ENCODE results near the gene RRAS2. TPM values are rescaled to one million over a fixed set of nuclear protein-coding genes. Genes with fewer than 3 reads are reported as not detected.
A peak's percentile ranks its signal among the peaks of the same experiment; 100 is the strongest.

The RRAS2 gene
- total RNA-seq, 5 donors from 2014 or later (not counting 1 experiment from before 2014, with no cell fraction given): 17.9 to 30.2 (median 18.5) TPM

- Mint-ChIP-seq H3K36me3 (no peaks in the 10 kb centered on the region), H3K9me3 (no peaks in the 10 kb centered on the region), H3K4me1 (peaks cover 23 to 41% (median 23%) of the 10 kb centered on the region in 3 donors), H3K27me3 (no peaks in the 10 kb centered on the region), H3K27ac (no peak overlapping the region), H3K4me3 (no peak overlapping the region)
- peaks cover 0 to 10% of the 10 kb centered on the region in 2 experiments for H3K4me1 ChIP-seq (ENCODE audit: control insufficient read depth in 1 of 2, extremely low read depth in 1 of 2, insufficient read depth in 2 of 2, low read length in 2 of 2)
- ChIA-PET CTCF (interaction anchor here in 1 of 2 donors (1.1 kb wide), 1 partner anchor 9 kb away, joined by 3 read pairs; no protein-coding TSS in a partner anchor), POLR2A (no interaction called here)
- no CpG with 5 or more reads among the region's 1 CpG for WGBS (ENCODE audit: insufficient coverage)
- no peaks in the 10 kb centered on the region for H3K36me3 ChIP-seq (ENCODE audit: control insufficient read depth in 2 of 2, extremely low read depth in 1 of 2, insufficient read depth in 1 of 2, low read length in 1 of 2)
- no peak overlapping the region for H3K27ac ChIP-seq (ENCODE audit: low read length)
- H3K9me3 ChIP-seq: no peaks in the 10 kb centered on the region
- no peaks in the 10 kb centered on the region for H3K27me3 ChIP-seq (replicated peaks in 1 of 2; ENCODE audit: control insufficient read depth in 2 of 2, extremely low read depth in 1 of 2, insufficient read depth in 2 of 2, low read length in 1 of 2)
- no peak for DNase-seq
- no peak overlapping the region for H3K4me3 ChIP-seq (ENCODE audit: control insufficient read depth in 1 of 2, extremely low read depth in 1 of 2, low read length in 1 of 2)
- no peak for ATAC-seq (replicated peaks in 1 of 4)
Measured at GRCh38 chr11:14310679-14311078, 48.3 kb downstream of the RRAS2 start.

DNA sequence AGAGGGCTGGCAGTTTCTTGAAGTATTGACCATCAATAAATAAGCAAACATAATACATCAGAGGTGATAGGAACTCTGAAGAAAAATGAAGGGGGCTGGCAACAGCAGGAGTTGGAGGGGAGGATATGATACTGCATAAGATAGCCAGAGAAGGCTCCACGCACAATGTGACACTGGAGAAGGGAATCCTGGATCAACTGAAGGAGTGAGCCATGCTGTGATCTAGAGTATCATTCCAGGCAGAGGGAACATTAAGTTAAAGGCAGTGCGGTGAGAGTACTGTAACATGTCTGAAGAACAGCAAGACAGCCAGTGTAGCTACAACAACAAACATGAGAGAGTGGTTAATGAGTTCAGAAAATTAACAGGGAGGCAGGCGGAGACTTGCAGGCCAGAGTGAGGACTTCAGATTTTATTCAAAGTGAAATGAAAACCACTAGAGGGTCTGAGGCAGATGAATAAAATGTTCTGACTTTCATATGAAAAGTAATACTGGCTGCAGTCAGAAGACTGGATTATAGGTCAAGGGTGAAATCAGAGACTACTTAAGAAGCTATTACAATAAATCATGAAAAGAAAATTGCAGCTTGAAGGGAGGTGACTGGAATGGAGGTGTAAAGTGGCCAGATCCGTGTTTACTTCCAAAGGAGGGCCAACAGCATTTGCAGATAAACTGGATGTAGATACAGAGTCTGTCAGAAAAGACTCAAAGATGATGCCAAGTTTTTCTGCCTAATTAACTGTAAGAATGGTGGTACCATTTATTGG lies 49.4 kb downstream of the RRAS2 start:
- peaks cover 0 to 10% of the 10 kb centered on the region in 2 experiments for H3K4me1 ChIP-seq (ENCODE audit: control insufficient read depth in 1 of 2, extremely low read depth in 1 of 2, insufficient read depth in 2 of 2, low read length in 2 of 2)
- CTCF ChIA-PET: interaction anchor here in 1 of 2 donors (0.5 to 1.8 kb wide), 3 partner anchors 9 to 268 kb away, joined by 5 to 7 read pairs (median 5); no protein-coding TSS in a partner anchor
- H3K4me3 ChIP-seq (ENCODE audit: control insufficient read depth in 1 of 2, extremely low read depth in 1 of 2, low read length in 1 of 2): no peak overlapping the region
- H3K4me3 Mint-ChIP-seq: no peak overlapping the region
- no peaks in the 10 kb centered on the region for H3K27me3 Mint-ChIP-seq
- no peak for ATAC-seq (replicated peaks in 1 of 4)
- H3K27ac Mint-ChIP-seq: no peak overlapping the region
- peaks cover 14 to 34% (median 18%) of the 10 kb centered on the region in 3 donors for H3K4me1 Mint-ChIP-seq
- H3K36me3 ChIP-seq (ENCODE audit: control insufficient read depth in 2 of 2, extremely low read depth in 1 of 2, insufficient read depth in 1 of 2, low read length in 1 of 2): no peaks in the 10 kb centered on the region
- no peaks in the 10 kb centered on the region for H3K9me3 Mint-ChIP-seq
- no peak for DNase-seq
- H3K9me3 ChIP-seq: no peaks in the 10 kb centered on the region
- no peaks in the 10 kb centered on the region for H3K27me3 ChIP-seq (replicated peaks in 1 of 2; ENCODE audit: control insufficient read depth in 2 of 2, extremely low read depth in 1 of 2, insufficient read depth in 2 of 2, low read length in 1 of 2)
- no peak overlapping the region for H3K27ac ChIP-seq (ENCODE audit: low read length)
- no peaks in the 10 kb centered on the region for H3K36me3 Mint-ChIP-seq
- POLR2A ChIA-PET: no interaction called here
- WGBS (ENCODE audit: insufficient coverage): 97% methylated on average over 4 of the region's 4 CpGs

DNA sequence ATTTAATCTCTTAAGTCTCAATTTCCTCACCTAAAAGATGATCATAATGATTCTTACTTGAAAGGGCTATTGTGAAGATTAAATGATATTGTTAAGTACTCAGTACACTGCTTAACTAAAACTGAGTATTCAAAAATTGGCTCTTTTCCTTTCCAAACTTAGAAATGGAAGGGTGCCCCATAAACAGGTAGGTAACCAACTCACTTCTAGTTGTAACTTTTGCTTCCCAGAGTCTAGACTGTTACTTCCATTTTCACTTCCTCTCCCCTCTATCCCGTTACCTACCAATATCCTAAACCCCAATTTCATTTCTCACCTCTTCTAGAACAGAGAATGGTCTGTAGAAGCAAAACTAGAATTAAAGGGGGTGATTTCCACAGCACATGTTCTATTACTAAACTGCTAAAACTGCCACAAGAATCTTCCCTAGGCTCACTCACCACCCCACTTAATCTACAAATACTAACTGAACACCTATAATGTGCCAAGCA lies 50.0 kb downstream of the RRAS2 start:
- WGBS (ENCODE audit: insufficient coverage): no CpG with 5 or more reads among the region's 1 CpG

DNA sequence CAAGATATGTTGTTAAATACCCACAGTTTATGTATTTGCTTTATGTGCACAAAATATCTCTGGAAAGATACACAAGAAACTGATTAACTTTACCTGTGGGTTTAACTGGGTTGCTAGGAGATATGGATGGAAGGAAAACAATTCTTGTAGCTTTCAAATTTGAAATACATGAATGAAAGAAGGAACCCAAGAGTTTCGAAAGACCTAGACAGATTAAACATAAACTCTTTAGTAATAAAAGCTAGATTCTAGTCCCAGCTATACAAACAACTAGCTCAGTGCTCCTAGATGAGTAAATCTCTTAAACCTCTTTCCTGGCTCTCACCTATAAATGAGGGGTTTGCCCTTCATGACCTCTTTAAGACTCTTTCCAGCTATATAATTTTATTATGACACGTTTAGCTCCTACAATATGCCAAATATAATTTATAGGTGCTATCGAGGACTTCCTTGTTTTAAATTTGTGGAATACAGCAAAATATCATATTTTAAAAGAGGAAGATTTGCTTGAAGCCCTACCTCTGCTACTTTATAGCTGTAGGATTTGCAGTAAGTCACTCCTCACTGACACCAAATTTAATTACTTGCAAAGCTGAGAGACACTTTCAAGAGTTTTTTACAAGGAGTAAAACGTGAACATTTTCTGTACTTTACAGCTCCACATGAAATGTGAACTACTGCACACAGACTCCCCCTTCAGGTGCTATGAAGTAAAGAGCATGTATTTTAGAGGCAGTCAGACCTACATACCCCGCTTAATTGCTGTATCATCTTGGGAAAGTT lies 50.7 kb downstream of the RRAS2 start:
- Mint-ChIP-seq H3K27ac (no peak overlapping the region), H3K4me1 (peaks cover 9 to 34% (median 10%) of the 10 kb centered on the region in 3 donors), H3K4me3 (no peak overlapping the region), H3K9me3 (no peaks in the 10 kb centered on the region), H3K27me3 (no peaks in the 10 kb centered on the region), H3K36me3 (no peaks in the 10 kb centered on the region)
- ATAC-seq (replicated peaks in 1 of 4): peak; percentile 72 to 80 (median 76)
- CTCF ChIA-PET: interaction anchor here (0.6 to 1.8 kb wide), 20 partner anchors 8 to 600 kb away, joined by 3 to 17 read pairs (median 4); partner anchors contain the start of gene CYP2R1 (in 1 of the 2)
- Histone ChIP-seq H3K36me3 (ENCODE audit: control insufficient read depth in 2 of 2, extremely low read depth in 1 of 2, insufficient read depth in 1 of 2, low read length in 1 of 2) (no peaks in the 10 kb centered on the region), H3K4me1 (ENCODE audit: control insufficient read depth in 1 of 2, extremely low read depth in 1 of 2, insufficient read depth in 2 of 2, low read length in 2 of 2) (peaks cover 0 to 7% of the 10 kb centered on the region in 2 experiments), H3K4me3 (ENCODE audit: control insufficient read depth in 1 of 2, extremely low read depth in 1 of 2, low read length in 1 of 2) (no peak overlapping the region), H3K9me3 (no peaks in the 10 kb centered on the region), H3K27me3 (replicated peaks in 1 of 2; ENCODE audit: control insufficient read depth in 2 of 2, extremely low read depth in 1 of 2, insufficient read depth in 2 of 2, low read length in 1 of 2) (no peaks in the 10 kb centered on the region), H3K27ac (ENCODE audit: low read length) (no peak overlapping the region)
- DNase-seq: peak in 1 of 35 experiments; percentile 59
- WGBS (ENCODE audit: insufficient coverage): no CpG with 5 or more reads among the region's 5 CpGs
- POLR2A ChIA-PET: interaction anchor here (0.5 to 0.7 kb wide), 5 partner anchors 12 to 621 kb away, joined by 3 to 5 read pairs (median 4); no protein-coding TSS in a partner anchor

More for the DNA sequence above, 50.0 kb downstream of the RRAS2 start:
- H3K4me1 Mint-ChIP-seq: peaks cover 10 to 35% (median 16%) of the 10 kb centered on the region in 3 donors
- CTCF ChIA-PET: interaction anchor here (0.9 to 1.8 kb wide), 10 partner anchors 8 to 599 kb away, joined by 3 to 17 read pairs (median 6); no protein-coding TSS in a partner anchor
- H3K27me3 Mint-ChIP-seq: no peaks in the 10 kb centered on the region
- peaks cover 0 to 10% of the 10 kb centered on the region in 2 experiments for H3K4me1 ChIP-seq (ENCODE audit: control insufficient read depth in 1 of 2, extremely low read depth in 1 of 2, insufficient read depth in 2 of 2, low read length in 2 of 2)
- ATAC-seq (replicated peaks in 1 of 4): peak in 1 of 4 experiments; percentile 17
- no peak overlapping the region for H3K4me3 Mint-ChIP-seq
- no peaks in the 10 kb centered on the region for H3K36me3 Mint-ChIP-seq
- H3K27ac Mint-ChIP-seq: no peak overlapping the region
- H3K9me3 Mint-ChIP-seq: no peaks in the 10 kb centered on the region
- DNase-seq: no peak
- no peaks in the 10 kb centered on the region for H3K36me3 ChIP-seq (ENCODE audit: control insufficient read depth in 2 of 2, extremely low read depth in 1 of 2, insufficient read depth in 1 of 2, low read length in 1 of 2)
- no peak overlapping the region for H3K27ac ChIP-seq (ENCODE audit: low read length)
- no peaks in the 10 kb centered on the region for H3K9me3 ChIP-seq
- no peak overlapping the region for H3K4me3 ChIP-seq (ENCODE audit: control insufficient read depth in 1 of 2, extremely low read depth in 1 of 2, low read length in 1 of 2)
- no peaks in the 10 kb centered on the region for H3K27me3 ChIP-seq (replicated peaks in 1 of 2; ENCODE audit: control insufficient read depth in 2 of 2, extremely low read depth in 1 of 2, insufficient read depth in 2 of 2, low read length in 1 of 2)
- POLR2A ChIA-PET: interaction anchor here in 1 of 2 donors (0.5 kb wide), 1 partner anchor 622 kb away, joined by 3 read pairs; no protein-coding TSS in a partner anchor

DNA sequence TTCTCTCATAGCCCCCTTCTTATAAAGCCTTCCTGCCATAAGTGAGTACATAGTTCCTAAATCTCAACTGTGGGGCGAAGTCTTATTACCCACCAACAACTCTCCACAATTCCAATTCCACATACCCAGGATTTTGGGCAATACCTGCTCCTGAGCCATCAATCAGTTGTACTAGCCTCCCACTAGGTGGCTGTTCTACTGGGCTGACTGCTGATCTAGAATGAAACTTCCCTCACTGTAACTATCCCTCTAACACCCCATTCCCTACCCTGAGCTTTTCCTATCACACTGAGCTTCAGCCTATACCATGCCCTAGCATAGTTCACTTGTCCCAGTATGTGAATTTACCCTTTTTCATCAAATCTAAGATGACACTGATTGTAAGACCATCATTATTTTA lies 52.5 kb downstream of the RRAS2 start:
- WGBS (ENCODE audit: insufficient coverage): 90% methylated on average over 1 of the region's 1 CpG
- CTCF ChIA-PET: interaction anchor here (0.5 to 0.7 kb wide), 2 partner anchors 17 to 863 kb away, joined by 3 to 4 read pairs; no protein-coding TSS in a partner anchor
- Histone ChIP-seq H3K27ac (ENCODE audit: low read length) (no peak overlapping the region), H3K27me3 (replicated peaks in 1 of 2; ENCODE audit: control insufficient read depth in 2 of 2, extremely low read depth in 1 of 2, insufficient read depth in 2 of 2, low read length in 1 of 2) (no peaks in the 10 kb centered on the region), H3K36me3 (ENCODE audit: control insufficient read depth in 2 of 2, extremely low read depth in 1 of 2, insufficient read depth in 1 of 2, low read length in 1 of 2) (no peaks in the 10 kb centered on the region), H3K4me1 (ENCODE audit: control insufficient read depth in 1 of 2, extremely low read depth in 1 of 2, insufficient read depth in 2 of 2, low read length in 2 of 2) (no peaks in the 10 kb centered on the region), H3K4me3 (ENCODE audit: control insufficient read depth in 1 of 2, extremely low read depth in 1 of 2, low read length in 1 of 2) (no peak overlapping the region), H3K9me3 (no peaks in the 10 kb centered on the region)
- no peaks in the 10 kb centered on the region for H3K27me3 Mint-ChIP-seq
- H3K36me3 Mint-ChIP-seq: no peaks in the 10 kb centered on the region
- peaks cover 3 to 27% (median 12%) of the 10 kb centered on the region in 3 donors for H3K4me1 Mint-ChIP-seq
- POLR2A ChIA-PET: no interaction called here
- no peak for DNase-seq
- no peaks in the 10 kb centered on the region for H3K9me3 Mint-ChIP-seq
- H3K4me3 Mint-ChIP-seq: no peak overlapping the region
- H3K27ac Mint-ChIP-seq: no peak overlapping the region
- no peak for ATAC-seq (replicated peaks in 1 of 4)

- no peak for DNase-seq
- H3K4me1 Mint-ChIP-seq: peaks cover 3 to 27% (median 12%) of the 10 kb centered on the region in 3 donors
- H3K36me3 Mint-ChIP-seq: no peaks in the 10 kb centered on the region
- H3K27ac Mint-ChIP-seq: no peak overlapping the region
- peaks cover 0 to 3% of the 10 kb centered on the region in 2 experiments for H3K4me1 ChIP-seq (ENCODE audit: control insufficient read depth in 1 of 2, extremely low read depth in 1 of 2, insufficient read depth in 2 of 2, low read length in 2 of 2)
- no peaks in the 10 kb centered on the region for H3K27me3 Mint-ChIP-seq
- no peaks in the 10 kb centered on the region for H3K36me3 ChIP-seq (ENCODE audit: control insufficient read depth in 2 of 2, extremely low read depth in 1 of 2, insufficient read depth in 1 of 2, low read length in 1 of 2)
- ChIA-PET POLR2A (no interaction called here), CTCF (no interaction called here)
- WGBS (ENCODE audit: insufficient coverage): no CpG with 5 or more reads among the region's 7 CpGs
- H3K9me3 Mint-ChIP-seq: no peaks in the 10 kb centered on the region
- no peak for ATAC-seq (replicated peaks in 1 of 4)
- H3K27me3 ChIP-seq (replicated peaks in 1 of 2; ENCODE audit: control insufficient read depth in 2 of 2, extremely low read depth in 1 of 2, insufficient read depth in 2 of 2, low read length in 1 of 2): no peaks in the 10 kb centered on the region
- H3K9me3 ChIP-seq: no peaks in the 10 kb centered on the region
- no peak overlapping the region for H3K4me3 ChIP-seq (ENCODE audit: control insufficient read depth in 1 of 2, extremely low read depth in 1 of 2, low read length in 1 of 2)
- H3K4me3 Mint-ChIP-seq: no peak overlapping the region
- H3K27ac ChIP-seq (ENCODE audit: low read length): no peak overlapping the region
Measured at GRCh38 chr11:14305649-14306048, 53.3 kb downstream of the RRAS2 start.

All from T-cell (primary cell).